Natural killer cell (primary cell): ENCODE measurements around the gene TBX2. TPM values are rescaled to one million over a fixed set of nuclear protein-coding genes. Genes with fewer than 3 reads are reported as not detected.

Experiments used
- ATAC-seq, 3 donors: fragments of 150-1000 bp in 2 of 3; fragments of 200-7000 bp in 1 of 3; cut with Tn5 transposase; 1 replicate in 1 of 3; 2 replicates in 2 of 3; pipeline ENCODE4 v1.10.0; 2021; ENCODE audit warnings: mild to moderate bottlenecking in 2 of 3, moderate library complexity in 2 of 3
- DNase-seq, 2 donors: peaks; one replicate each; pipeline versions ENCODE4 v3.0.0 to v3.0.0-alpha.2; 2013 to 2021; ENCODE audit warnings: mixed read lengths in 1 of 2
- H3K27ac ChIP-seq: one replicate; pipeline ENCODE4 v1.5.1; 2013; ENCODE audit warnings: mild to moderate bottlenecking, low read length
- H3K27me3 ChIP-seq: one replicate; pipeline ENCODE4 v1.6.1; 2013; ENCODE audit warnings: low read length; ENCODE audit not compliant: control insufficient read depth, insufficient read depth
- H3K36me3 ChIP-seq: one replicate; pipeline ENCODE4 v1.6.1; 2013; ENCODE audit warnings: low read length; ENCODE audit not compliant: control insufficient read depth, insufficient read depth
- H3K4me1 ChIP-seq: one replicate; pipeline ENCODE4 v1.6.1; 2013; ENCODE audit warnings: low read length; ENCODE audit not compliant: control insufficient read depth, insufficient read depth
- H3K4me3 ChIP-seq: one replicate; pipeline ENCODE4 v1.5.1; 2013; ENCODE audit warnings: low read length
- H3K9me3 ChIP-seq: one replicate; pipeline ENCODE4 v1.6.1; 2013; ENCODE audit warnings: low read length; ENCODE audit not compliant: control insufficient read depth, insufficient read depth
- H3K27ac Mint-ChIP-seq, 2 donors: one replicate each; pipeline ENCODE4 v1.8.0; 2022; ENCODE audit warnings: mild to moderate bottlenecking in 2 of 2, mixed read lengths in 2 of 2, moderate library complexity in 1 of 2
- H3K27me3 Mint-ChIP-seq, 2 donors: one replicate each; pipeline ENCODE4 v1.8.0; 2022; ENCODE audit warnings: low read depth in 2 of 2, mixed read lengths in 2 of 2
- H3K36me3 Mint-ChIP-seq: one replicate; pipeline ENCODE4 v1.8.0; 2022; ENCODE audit warnings: mixed read lengths
- H3K4me1 Mint-ChIP-seq, 2 donors: one replicate each; pipeline ENCODE4 v1.8.0; 2022; ENCODE audit warnings: mixed read lengths in 2 of 2
- H3K4me3 Mint-ChIP-seq: one replicate; pipeline ENCODE4 v1.8.0; 2022; ENCODE audit warnings: mild to moderate bottlenecking, moderate library complexity, mixed read lengths
- H3K9me3 Mint-ChIP-seq, 2 donors: one replicate each; pipeline ENCODE4 v1.8.0; 2022; ENCODE audit warnings: mixed read lengths in 2 of 2
- CTCF ChIP-seq: fragments of 200-600 bp; IDR thresholded peaks from one replicate; pipeline ENCODE4 v1.8.0; 2022; ENCODE audit warnings: antibody characterized with exemption
- WGBS: methylation state at CpG from one replicate; pipeline ENCODE4 v1.1.7; 2013; ENCODE audit warnings: missing lambda C conversion rate; ENCODE audit not compliant: insufficient coverage; 5-methylcytosine and 5-hydroxymethylcytosine counted together
- intact Hi-C: fragments of 100-400 bp; cut with micrococcal nuclease; formaldehyde crosslinking; loops from one replicate; pipeline ENCODE4 v1.14.2; 2022
- total RNA-seq, 4 donors: library from RNA; stranded (reverse); fragments of 120-200 nt in 1 of 4; gene quantifications; one replicate each; pipeline versions ENCODE4 v1.2.3 to v1.2.4, GENCODE V29; 2013 to 2022

Gene TBX2
- total RNA-seq = under 1 TPM in 2 of 3 donors, not detected in 1; 0.09 to 0.23 TPM
- not detected for total RNA-seq (2013)

GRCh38 chr17:61399131-61400065, at the start of gene TBX2:
Gene TBX2 (plus strand): TSS chr17:61399843. CDS start chr17:61400177, 334 bp downstream.
- no peak within 1 kb of the TSS for H3K27ac ChIP-seq
- Mint-ChIP-seq H3K27me3 (peaks cover 48 to 51% of the 10 kb centered on the region in 2 donors), H3K4me3 (peak within 1 kb of the TSS; percentile 76), H3K4me1 (peaks cover 27% of the 10 kb centered on the region in 2 donors), H3K27ac (no peak within 1 kb of the TSS), H3K36me3 (no peaks in the 10 kb centered on the region), H3K9me3 (no peaks in the 10 kb centered on the region)
- H3K4me3 ChIP-seq = no peak within 1 kb of the TSS
- no peaks in the 10 kb centered on the region for H3K36me3 ChIP-seq
- ATAC-seq (no peak), DNase-seq (no peak)
- 3% methylated on average over 96 of the region's 98 CpGs for WGBS
- H3K4me1 ChIP-seq = peaks cover 50% of the 10 kb centered on the region
- H3K9me3 ChIP-seq = no peaks in the 10 kb centered on the region
- TF ChIP-seq CTCF = no peak
- intact Hi-C loops = no loop called here
- peaks cover 60% of the 10 kb centered on the region for H3K27me3 ChIP-seq

- Histone ChIP-seq H3K36me3 (no peaks in the 10 kb centered on the region), H3K4me1 (no peaks in the 10 kb centered on the region), H3K27ac (no peak overlapping the region), H3K27me3 (no peaks in the 10 kb centered on the region), H3K9me3 (no peaks in the 10 kb centered on the region), H3K4me3 (no peak overlapping the region)
- H3K27me3 Mint-ChIP-seq = no peaks in the 10 kb centered on the region
- intact Hi-C loops = no loop called here
- ATAC-seq = no peak
- no peak overlapping the region for H3K4me3 Mint-ChIP-seq
- no peak for DNase-seq
- no peaks in the 10 kb centered on the region for H3K36me3 Mint-ChIP-seq
- 79% methylated on average over 4 of the region's 5 CpGs for whole genome bisulfite sequencing
- no peaks in the 10 kb centered on the region for H3K9me3 Mint-ChIP-seq
- H3K27ac Mint-ChIP-seq = no peak overlapping the region
- no peak for TF ChIP-seq CTCF
- no peaks in the 10 kb centered on the region for H3K4me1 Mint-ChIP-seq
Observed at GRCh38 chr17:61351745-61352407, 47.8 kb upstream of the TBX2 start.

DNA sequence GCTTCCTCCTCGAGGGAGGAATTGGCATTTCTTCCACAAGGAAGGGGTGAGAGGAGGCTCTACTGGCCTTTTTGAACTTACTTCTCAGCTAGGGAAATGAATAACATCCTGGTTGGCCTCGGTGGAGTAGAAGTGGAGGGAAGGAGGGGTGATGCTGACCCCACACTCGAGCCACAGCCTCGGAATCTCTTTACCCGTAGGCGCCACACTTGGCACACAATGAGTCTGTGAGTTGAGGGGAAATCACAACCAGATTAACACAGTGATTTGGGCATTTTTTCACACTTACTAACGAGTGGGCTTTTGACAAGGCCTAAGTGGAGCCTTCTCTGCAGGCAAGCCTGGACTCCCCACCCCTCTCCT, 47.3 kb upstream of the TBX2 start:
- Mint-ChIP-seq H3K4me3 (no peak overlapping the region), H3K27me3 (no peaks in the 10 kb centered on the region), H3K4me1 (no peaks in the 10 kb centered on the region), H3K9me3 (no peaks in the 10 kb centered on the region), H3K27ac (no peak overlapping the region), H3K36me3 (no peaks in the 10 kb centered on the region)
- Histone ChIP-seq H3K27me3 (no peaks in the 10 kb centered on the region), H3K9me3 (no peaks in the 10 kb centered on the region), H3K4me1 (no peaks in the 10 kb centered on the region), H3K4me3 (no peak overlapping the region), H3K36me3 (no peaks in the 10 kb centered on the region), H3K27ac (no peak overlapping the region)
- intact Hi-C loops = no loop called here
- DNase-seq (no peak), ATAC-seq (no peak)
- no peak for TF ChIP-seq CTCF
- WGBS = 89% methylated on average over 7 of the region's 7 CpGs
